SHP77 (cell line): ENCODE results near the gene SLC5A2.
"Not testable (repeated sequence)": the region's sequence is repeated elsewhere in the genome, so short reads cannot be mapped to it uniquely, and the experiment has no call there.

Experiments used
- DNase-seq, 2 experiments: peaks; one replicate each; lab custom pipeline; 2025; lab: John Stamatoyannopoulos, UW

Gene SLC5A2

GRCh38 chr16:31529108-31529936, 46.4 kb downstream of the SLC5A2 start:
- no peak for DNase-seq

- DNase-seq, result no peak
Observed at GRCh38 chr16:31529937-31530312, 47.0 kb downstream of the SLC5A2 start.

GRCh38 chr16:31530405-31530804, 47.5 kb downstream of the SLC5A2 start:
- DNase-seq, result no peak

- no peak for DNase-seq
Observed at GRCh38 chr16:31531096-31531495, 48.2 kb downstream of the SLC5A2 start.

GRCh38 chr16:31532120-31532519, 49.2 kb downstream of the SLC5A2 start:
- DNase-seq, result no peak

- DNase-seq, result no peak
Observed at GRCh38 chr16:31532896-31533295, 50.0 kb downstream of the SLC5A2 start.

- DNase-seq, result no peak
Observed at GRCh38 chr16:31535737-31536136, 52.8 kb downstream of the SLC5A2 start.

GRCh38 chr16:31536804-31537361, 54.0 kb downstream of the SLC5A2 start:
- no peak for DNase-seq

- DNase-seq, result no peak
Observed at GRCh38 chr16:31537362-31538242, 54.7 kb downstream of the SLC5A2 start.

- not testable (repeated sequence) for DNase-seq
Observed at GRCh38 chr16:31538243-31538598, 55.3 kb downstream of the SLC5A2 start.

- DNase-seq, result not testable (repeated sequence)
Observed at GRCh38 chr16:31539762-31540161, 56.8 kb downstream of the SLC5A2 start.
